NCI-H345 (cell line): ENCODE results near the gene HPSE2.

Source experiments
- DNase-seq: peaks from one replicate; lab custom pipeline; 2025; lab: John Stamatoyannopoulos, UW

The HPSE2 gene

GRCh38 chr10:98675902-98676301 lies 559.8 kb downstream of the HPSE2 start:
- DNase-seq: no peak

GRCh38 chr10:98673171-98673782 lies 562.4 kb downstream of the HPSE2 start:
- DNase-seq: peak; percentile 56

GRCh38 chr10:98667081-98667480 lies 568.6 kb downstream of the HPSE2 start:
- DNase-seq: no peak

- DNase-seq: no peak
These were observed 569.4 kb downstream of the HPSE2 start for GRCh38 chr10:98666276-98666675.

- no peak for DNase-seq
These were observed 571.2 kb downstream of the HPSE2 start for GRCh38 chr10:98664329-98665042.

- no peak for DNase-seq
These were observed 575.7 kb downstream of the HPSE2 start for GRCh38 chr10:98659951-98660350.

- DNase-seq: no peak
These were observed 580.2 kb downstream of the HPSE2 start for GRCh38 chr10:98655492-98655891.

- DNase-seq: no peak
These were observed 586.5 kb downstream of the HPSE2 start for GRCh38 chr10:98649170-98649569.

GRCh38 chr10:98646998-98647917 lies 588.4 kb downstream of the HPSE2 start:
- DNase-seq: no peak

- no peak for DNase-seq
These were observed 591.2 kb downstream of the HPSE2 start for GRCh38 chr10:98644466-98644865.

GRCh38 chr10:98642281-98642680 lies 593.4 kb downstream of the HPSE2 start:
- DNase-seq: no peak

- no peak for DNase-seq
These were observed 596.7 kb downstream of the HPSE2 start for GRCh38 chr10:98638920-98639319.

GRCh38 chr10:98636921-98637329 lies 598.7 kb downstream of the HPSE2 start:
- DNase-seq: no peak

GRCh38 chr10:98632456-98633150 lies 603.0 kb downstream of the HPSE2 start:
- DNase-seq: no peak

GRCh38 chr10:98628206-98628605 lies 607.4 kb downstream of the HPSE2 start:
- DNase-seq: no peak

- no peak for DNase-seq
These were observed 607.9 kb downstream of the HPSE2 start for GRCh38 chr10:98627711-98628110.

- no peak for DNase-seq
These were observed 610.7 kb downstream of the HPSE2 start for GRCh38 chr10:98624963-98625362.

GRCh38 chr10:98623176-98623575 lies 612.5 kb downstream of the HPSE2 start:
- DNase-seq: no peak

GRCh38 chr10:98621630-98622029 lies 614.0 kb downstream of the HPSE2 start:
- DNase-seq: no peak

- DNase-seq: no peak
These were observed 615.1 kb downstream of the HPSE2 start for GRCh38 chr10:98620503-98620902.

GRCh38 chr10:98619446-98619845 lies 616.2 kb downstream of the HPSE2 start:
- DNase-seq: no peak

GRCh38 chr10:98617906-98618520 lies 617.6 kb downstream of the HPSE2 start:
- DNase-seq: no peak
